GM19324 (cell line): ENCODE data around the gene A4GALT.
"Not testable (repeated sequence)": the region's sequence is repeated elsewhere in the genome, so short reads cannot be mapped to it uniquely, and the experiment has no call there.

Experiments used
- ATAC-seq: cut with Tn5 transposase; IDR thresholded peaks from one replicate; pipeline ENCODE4 v1.9.1; 2021; ENCODE audit warnings: mild to moderate bottlenecking, moderate library complexity; ENCODE audit not compliant: unreplicated experiment, low FRiP score

The A4GALT gene

GRCh38 chr22:42720263-42721044 is at the start of gene A4GALT:
Gene A4GALT, minus strand, starts transcription at chr22:42720870. Its CDS starts 26,919 bp downstream, at chr22:42693951.
- ATAC-seq: no peak

GRCh38 chr22:42770448-42770726 is 49.7 kb upstream of the A4GALT start:
- no peak for ATAC-seq

GRCh38 chr22:42769574-42770447 is 49.1 kb upstream of the A4GALT start:
- ATAC-seq: peak; percentile 58

- ATAC-seq: no peak
These were observed 48.5 kb upstream of the A4GALT start for GRCh38 chr22:42769238-42769573.

GRCh38 chr22:42768385-42769035 is 47.8 kb upstream of the A4GALT start:
- no peak for ATAC-seq

- no peak for ATAC-seq
These were observed 46.2 kb upstream of the A4GALT start for GRCh38 chr22:42766860-42767259.

GRCh38 chr22:42764895-42765363 is 44.3 kb upstream of the A4GALT start:
- no peak for ATAC-seq

GRCh38 chr22:42763965-42764480 is 43.4 kb upstream of the A4GALT start:
- no peak for ATAC-seq

GRCh38 chr22:42760806-42761565 is 40.3 kb upstream of the A4GALT start:
- ATAC-seq: no peak

- no peak for ATAC-seq
These were observed 38.4 kb upstream of the A4GALT start for GRCh38 chr22:42758931-42759629.

- ATAC-seq: not testable (repeated sequence)
These were observed 34.9 kb upstream of the A4GALT start for GRCh38 chr22:42755553-42755952.

- ATAC-seq: not testable (repeated sequence)
These were observed 34.5 kb upstream of the A4GALT start for GRCh38 chr22:42755121-42755520.

- ATAC-seq: no peak
These were observed 34.0 kb upstream of the A4GALT start for GRCh38 chr22:42754658-42755057.

GRCh38 chr22:42752912-42753311 is 32.2 kb upstream of the A4GALT start:
- ATAC-seq: no peak

GRCh38 chr22:42752230-42752746 is 31.6 kb upstream of the A4GALT start:
- ATAC-seq: no peak

GRCh38 chr22:42750421-42750820 is 29.8 kb upstream of the A4GALT start:
- ATAC-seq: not testable (repeated sequence)

GRCh38 chr22:42747701-42748513 is 27.2 kb upstream of the A4GALT start:
- ATAC-seq: no peak

- no peak for ATAC-seq
These were observed 24.4 kb upstream of the A4GALT start for GRCh38 chr22:42745118-42745517.
